HepG2 (cell line): ENCODE measurements around the gene ACSS1.

ENCODE experiments used
- CERS6 ChIP-seq: sonication (generic); formaldehyde crosslinking; IDR thresholded peaks from 2 replicates; pipeline ENCODE4 v1.5.0; 2020; ENCODE audit warnings: missing genetic modification reagents
- HBP1 ChIP-seq: IDR thresholded peaks from 2 replicates; pipeline ENCODE4 v1.6.1; 2016; ENCODE audit warnings: low read depth, control low read depth
- TEAD2 ChIP-seq: sonication (generic); formaldehyde crosslinking; IDR thresholded peaks from 2 replicates; pipeline ENCODE4 v1.9.0; 2021; ENCODE audit warnings: missing genetic modification reagents
- YY1 ChIP-seq: IDR thresholded peaks from 2 replicates; pipeline ENCODE4 v1.6.1; 2011; ENCODE audit warnings: low read length, low read depth, moderate library complexity, mild to moderate bottlenecking; ENCODE audit not compliant: insufficient read depth, insufficient replicate concordance
- ZNF274 ChIP-seq: sonication (generic); formaldehyde crosslinking; IDR thresholded peaks from 2 replicates; pipeline ENCODE4 v1.5.1; 2020; ENCODE audit warnings: mild to moderate bottlenecking, missing genetic modification reagents
- ZNF44 ChIP-seq: sonication (generic); formaldehyde crosslinking; IDR thresholded peaks from 2 replicates; pipeline ENCODE4 v1.5.1; 2020; ENCODE audit warnings: mild to moderate bottlenecking, missing genetic modification reagents
- TF ChIP-seq, protein P1 (sequence below): sonication (generic); formaldehyde crosslinking; IDR thresholded peaks from 2 replicates; pipeline ENCODE4 v1.5.0; 2020; ENCODE audit warnings: mild to moderate bottlenecking, missing genetic modification reagents, moderate library complexity

GRCh38 chr20:25046181-25046641 lies 11.7 kb downstream of the ACSS1 start:
- TF ChIP-seq ZNF44 (CRISPR knock-in tag) (no peak), TEAD2 (CRISPR knock-in tag) (no peak), HBP1 (CRISPR knock-in tag) (no peak), CERS6 (CRISPR knock-in tag) (no peak), ZNF274 (CRISPR knock-in tag) (no peak), YY1 (no peak)
- TF ChIP-seq, protein P1, sequence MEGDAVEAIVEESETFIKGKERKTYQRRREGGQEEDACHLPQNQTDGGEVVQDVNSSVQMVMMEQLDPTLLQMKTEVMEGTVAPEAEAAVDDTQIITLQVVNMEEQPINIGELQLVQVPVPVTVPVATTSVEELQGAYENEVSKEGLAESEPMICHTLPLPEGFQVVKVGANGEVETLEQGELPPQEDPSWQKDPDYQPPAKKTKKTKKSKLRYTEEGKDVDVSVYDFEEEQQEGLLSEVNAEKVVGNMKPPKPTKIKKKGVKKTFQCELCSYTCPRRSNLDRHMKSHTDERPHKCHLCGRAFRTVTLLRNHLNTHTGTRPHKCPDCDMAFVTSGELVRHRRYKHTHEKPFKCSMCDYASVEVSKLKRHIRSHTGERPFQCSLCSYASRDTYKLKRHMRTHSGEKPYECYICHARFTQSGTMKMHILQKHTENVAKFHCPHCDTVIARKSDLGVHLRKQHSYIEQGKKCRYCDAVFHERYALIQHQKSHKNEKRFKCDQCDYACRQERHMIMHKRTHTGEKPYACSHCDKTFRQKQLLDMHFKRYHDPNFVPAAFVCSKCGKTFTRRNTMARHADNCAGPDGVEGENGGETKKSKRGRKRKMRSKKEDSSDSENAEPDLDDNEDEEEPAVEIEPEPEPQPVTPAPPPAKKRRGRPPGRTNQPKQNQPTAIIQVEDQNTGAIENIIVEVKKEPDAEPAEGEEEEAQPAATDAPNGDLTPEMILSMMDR (CRISPR knock-in tag) = peak; percentile 47
